ENCODE measurements around the gene ZMAT5. TPM values are rescaled to one million over a fixed set of nuclear protein-coding genes. Genes with fewer than 3 reads are reported as not detected.

The ZMAT5 gene
- total and polyA plus RNA-seq, 9 of the 15 experiments (the other 6 are each of a cell fraction or from before 2014, with no cell fraction given) = 2.0 to 25.2 (median 11.9) TPM

DNA sequence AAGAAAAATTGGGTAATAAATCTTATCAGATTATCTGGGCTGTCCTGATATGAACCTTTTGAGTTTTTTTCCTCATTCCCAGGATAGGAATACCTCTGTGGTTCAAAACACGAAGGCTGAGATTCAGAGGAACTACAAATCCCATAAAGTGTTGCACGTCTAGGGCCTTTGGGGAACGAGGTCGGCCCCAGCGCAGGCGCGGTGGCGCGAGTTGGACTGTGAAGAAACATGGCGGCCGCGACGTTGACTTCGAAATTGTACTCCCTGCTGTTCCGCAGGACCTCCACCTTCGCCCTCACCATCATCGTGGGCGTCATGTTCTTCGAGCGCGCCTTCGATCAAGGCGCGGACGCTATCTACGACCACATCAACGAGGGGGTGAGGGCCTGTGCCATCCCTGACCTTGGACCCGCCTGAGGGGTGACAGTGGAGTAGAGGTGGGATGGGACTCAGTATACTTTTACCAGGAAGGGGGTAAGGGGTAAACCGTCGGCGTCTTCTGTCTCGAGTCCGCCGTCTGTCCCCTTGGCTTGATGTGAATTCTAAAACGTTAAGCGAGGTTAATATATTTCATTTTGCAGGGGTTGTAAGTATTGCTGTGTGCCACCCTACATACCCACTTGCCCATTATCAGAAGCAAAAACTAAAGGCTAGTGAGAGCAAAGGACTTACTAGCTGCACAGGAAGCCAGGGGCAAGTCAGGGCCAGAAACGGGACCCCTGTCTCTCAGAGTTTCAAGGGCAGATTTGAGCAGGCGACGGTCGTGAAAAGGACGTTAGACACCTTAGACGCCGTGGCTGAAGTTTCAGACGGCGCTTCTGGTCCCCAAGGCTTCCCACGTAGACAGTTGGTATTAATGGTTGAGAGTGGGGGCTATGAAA is 604 bp upstream of the ZMAT5 start, which contains the start of gene UQCR10 (continued):
- TF ChIP-seq, protein P1, sequence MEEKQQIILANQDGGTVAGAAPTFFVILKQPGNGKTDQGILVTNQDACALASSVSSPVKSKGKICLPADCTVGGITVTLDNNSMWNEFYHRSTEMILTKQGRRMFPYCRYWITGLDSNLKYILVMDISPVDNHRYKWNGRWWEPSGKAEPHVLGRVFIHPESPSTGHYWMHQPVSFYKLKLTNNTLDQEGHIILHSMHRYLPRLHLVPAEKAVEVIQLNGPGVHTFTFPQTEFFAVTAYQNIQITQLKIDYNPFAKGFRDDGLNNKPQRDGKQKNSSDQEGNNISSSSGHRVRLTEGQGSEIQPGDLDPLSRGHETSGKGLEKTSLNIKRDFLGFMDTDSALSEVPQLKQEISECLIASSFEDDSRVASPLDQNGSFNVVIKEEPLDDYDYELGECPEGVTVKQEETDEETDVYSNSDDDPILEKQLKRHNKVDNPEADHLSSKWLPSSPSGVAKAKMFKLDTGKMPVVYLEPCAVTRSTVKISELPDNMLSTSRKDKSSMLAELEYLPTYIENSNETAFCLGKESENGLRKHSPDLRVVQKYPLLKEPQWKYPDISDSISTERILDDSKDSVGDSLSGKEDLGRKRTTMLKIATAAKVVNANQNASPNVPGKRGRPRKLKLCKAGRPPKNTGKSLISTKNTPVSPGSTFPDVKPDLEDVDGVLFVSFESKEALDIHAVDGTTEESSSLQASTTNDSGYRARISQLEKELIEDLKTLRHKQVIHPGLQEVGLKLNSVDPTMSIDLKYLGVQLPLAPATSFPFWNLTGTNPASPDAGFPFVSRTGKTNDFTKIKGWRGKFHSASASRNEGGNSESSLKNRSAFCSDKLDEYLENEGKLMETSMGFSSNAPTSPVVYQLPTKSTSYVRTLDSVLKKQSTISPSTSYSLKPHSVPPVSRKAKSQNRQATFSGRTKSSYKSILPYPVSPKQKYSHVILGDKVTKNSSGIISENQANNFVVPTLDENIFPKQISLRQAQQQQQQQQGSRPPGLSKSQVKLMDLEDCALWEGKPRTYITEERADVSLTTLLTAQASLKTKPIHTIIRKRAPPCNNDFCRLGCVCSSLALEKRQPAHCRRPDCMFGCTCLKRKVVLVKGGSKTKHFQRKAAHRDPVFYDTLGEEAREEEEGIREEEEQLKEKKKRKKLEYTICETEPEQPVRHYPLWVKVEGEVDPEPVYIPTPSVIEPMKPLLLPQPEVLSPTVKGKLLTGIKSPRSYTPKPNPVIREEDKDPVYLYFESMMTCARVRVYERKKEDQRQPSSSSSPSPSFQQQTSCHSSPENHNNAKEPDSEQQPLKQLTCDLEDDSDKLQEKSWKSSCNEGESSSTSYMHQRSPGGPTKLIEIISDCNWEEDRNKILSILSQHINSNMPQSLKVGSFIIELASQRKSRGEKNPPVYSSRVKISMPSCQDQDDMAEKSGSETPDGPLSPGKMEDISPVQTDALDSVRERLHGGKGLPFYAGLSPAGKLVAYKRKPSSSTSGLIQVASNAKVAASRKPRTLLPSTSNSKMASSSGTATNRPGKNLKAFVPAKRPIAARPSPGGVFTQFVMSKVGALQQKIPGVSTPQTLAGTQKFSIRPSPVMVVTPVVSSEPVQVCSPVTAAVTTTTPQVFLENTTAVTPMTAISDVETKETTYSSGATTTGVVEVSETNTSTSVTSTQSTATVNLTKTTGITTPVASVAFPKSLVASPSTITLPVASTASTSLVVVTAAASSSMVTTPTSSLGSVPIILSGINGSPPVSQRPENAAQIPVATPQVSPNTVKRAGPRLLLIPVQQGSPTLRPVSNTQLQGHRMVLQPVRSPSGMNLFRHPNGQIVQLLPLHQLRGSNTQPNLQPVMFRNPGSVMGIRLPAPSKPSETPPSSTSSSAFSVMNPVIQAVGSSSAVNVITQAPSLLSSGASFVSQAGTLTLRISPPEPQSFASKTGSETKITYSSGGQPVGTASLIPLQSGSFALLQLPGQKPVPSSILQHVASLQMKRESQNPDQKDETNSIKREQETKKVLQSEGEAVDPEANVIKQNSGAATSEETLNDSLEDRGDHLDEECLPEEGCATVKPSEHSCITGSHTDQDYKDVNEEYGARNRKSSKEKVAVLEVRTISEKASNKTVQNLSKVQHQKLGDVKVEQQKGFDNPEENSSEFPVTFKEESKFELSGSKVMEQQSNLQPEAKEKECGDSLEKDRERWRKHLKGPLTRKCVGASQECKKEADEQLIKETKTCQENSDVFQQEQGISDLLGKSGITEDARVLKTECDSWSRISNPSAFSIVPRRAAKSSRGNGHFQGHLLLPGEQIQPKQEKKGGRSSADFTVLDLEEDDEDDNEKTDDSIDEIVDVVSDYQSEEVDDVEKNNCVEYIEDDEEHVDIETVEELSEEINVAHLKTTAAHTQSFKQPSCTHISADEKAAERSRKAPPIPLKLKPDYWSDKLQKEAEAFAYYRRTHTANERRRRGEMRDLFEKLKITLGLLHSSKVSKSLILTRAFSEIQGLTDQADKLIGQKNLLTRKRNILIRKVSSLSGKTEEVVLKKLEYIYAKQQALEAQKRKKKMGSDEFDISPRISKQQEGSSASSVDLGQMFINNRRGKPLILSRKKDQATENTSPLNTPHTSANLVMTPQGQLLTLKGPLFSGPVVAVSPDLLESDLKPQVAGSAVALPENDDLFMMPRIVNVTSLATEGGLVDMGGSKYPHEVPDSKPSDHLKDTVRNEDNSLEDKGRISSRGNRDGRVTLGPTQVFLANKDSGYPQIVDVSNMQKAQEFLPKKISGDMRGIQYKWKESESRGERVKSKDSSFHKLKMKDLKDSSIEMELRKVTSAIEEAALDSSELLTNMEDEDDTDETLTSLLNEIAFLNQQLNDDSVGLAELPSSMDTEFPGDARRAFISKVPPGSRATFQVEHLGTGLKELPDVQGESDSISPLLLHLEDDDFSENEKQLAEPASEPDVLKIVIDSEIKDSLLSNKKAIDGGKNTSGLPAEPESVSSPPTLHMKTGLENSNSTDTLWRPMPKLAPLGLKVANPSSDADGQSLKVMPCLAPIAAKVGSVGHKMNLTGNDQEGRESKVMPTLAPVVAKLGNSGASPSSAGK (IDR thresholded peaks at IDR 0.05) = no peak
- TF ChIP-seq, protein P2, sequence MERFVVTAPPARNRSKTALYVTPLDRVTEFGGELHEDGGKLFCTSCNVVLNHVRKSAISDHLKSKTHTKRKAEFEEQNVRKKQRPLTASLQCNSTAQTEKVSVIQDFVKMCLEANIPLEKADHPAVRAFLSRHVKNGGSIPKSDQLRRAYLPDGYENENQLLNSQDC (CRISPR knock-in tag; IDR thresholded peaks at IDR 0.05) = no peak
- TF ChIP-seq, protein P3, sequence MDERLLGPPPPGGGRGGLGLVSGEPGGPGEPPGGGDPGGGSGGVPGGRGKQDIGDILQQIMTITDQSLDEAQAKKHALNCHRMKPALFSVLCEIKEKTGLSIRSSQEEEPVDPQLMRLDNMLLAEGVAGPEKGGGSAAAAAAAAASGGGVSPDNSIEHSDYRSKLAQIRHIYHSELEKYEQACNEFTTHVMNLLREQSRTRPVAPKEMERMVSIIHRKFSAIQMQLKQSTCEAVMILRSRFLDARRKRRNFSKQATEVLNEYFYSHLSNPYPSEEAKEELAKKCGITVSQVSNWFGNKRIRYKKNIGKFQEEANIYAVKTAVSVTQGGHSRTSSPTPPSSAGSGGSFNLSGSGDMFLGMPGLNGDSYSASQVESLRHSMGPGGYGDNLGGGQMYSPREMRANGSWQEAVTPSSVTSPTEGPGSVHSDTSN (CRISPR knock-in tag; IDR thresholded peaks at IDR 0.05; ENCODE audit: low read depth) = no peak
- TF ChIP-seq, protein P3 (tag; conservative IDR thresholded peaks at IDR 0.05; ENCODE audit: low read depth) = no peak
- TF ChIP-seq KDM1A (IDR thresholded peaks at IDR 0.05) = no peak
- TF ChIP-seq, protein P4, sequence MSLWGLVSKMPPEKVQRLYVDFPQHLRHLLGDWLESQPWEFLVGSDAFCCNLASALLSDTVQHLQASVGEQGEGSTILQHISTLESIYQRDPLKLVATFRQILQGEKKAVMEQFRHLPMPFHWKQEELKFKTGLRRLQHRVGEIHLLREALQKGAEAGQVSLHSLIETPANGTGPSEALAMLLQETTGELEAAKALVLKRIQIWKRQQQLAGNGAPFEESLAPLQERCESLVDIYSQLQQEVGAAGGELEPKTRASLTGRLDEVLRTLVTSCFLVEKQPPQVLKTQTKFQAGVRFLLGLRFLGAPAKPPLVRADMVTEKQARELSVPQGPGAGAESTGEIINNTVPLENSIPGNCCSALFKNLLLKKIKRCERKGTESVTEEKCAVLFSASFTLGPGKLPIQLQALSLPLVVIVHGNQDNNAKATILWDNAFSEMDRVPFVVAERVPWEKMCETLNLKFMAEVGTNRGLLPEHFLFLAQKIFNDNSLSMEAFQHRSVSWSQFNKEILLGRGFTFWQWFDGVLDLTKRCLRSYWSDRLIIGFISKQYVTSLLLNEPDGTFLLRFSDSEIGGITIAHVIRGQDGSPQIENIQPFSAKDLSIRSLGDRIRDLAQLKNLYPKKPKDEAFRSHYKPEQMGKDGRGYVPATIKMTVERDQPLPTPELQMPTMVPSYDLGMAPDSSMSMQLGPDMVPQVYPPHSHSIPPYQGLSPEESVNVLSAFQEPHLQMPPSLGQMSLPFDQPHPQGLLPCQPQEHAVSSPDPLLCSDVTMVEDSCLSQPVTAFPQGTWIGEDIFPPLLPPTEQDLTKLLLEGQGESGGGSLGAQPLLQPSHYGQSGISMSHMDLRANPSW (CRISPR knock-in tag; IDR thresholded peaks at IDR 0.05) = no peak
- peak; percentile 88 for TF ChIP-seq ZNF143 (CRISPR knock-in tag; IDR thresholded peaks at IDR 0.05)
- no peak for TF ChIP-seq ZEB2 (IDR thresholded peaks at IDR 0.05)
- TF ChIP-seq ZNF551 (CRISPR knock-in tag; IDR thresholded peaks at IDR 0.05) = no peak
